Right lobe of liver (tissue), 6 donors: ENCODE data around the gene LOXL1. TPM values are rescaled to one million over a fixed set of nuclear protein-coding genes. Genes with fewer than 3 reads are reported as not detected.
"Not testable (repeated sequence)": the region's sequence is repeated elsewhere in the genome, so short reads cannot be mapped to it uniquely, and the experiment has no call there.

ENCODE experiments used
- ATAC-seq, 4 donors: fragments of 200-7000 bp; cut with Tn5 transposase; one replicate each; pipeline ENCODE4 v1.9.1; 2020; ENCODE audit warnings: mild to moderate bottlenecking in 4 of 4, moderate library complexity in 4 of 4
- DNase-seq, 3 donors: peaks; one replicate each; pipeline ENCODE4 v3.0.0-alpha.2; 2020
- H3K27ac ChIP-seq, 3 donors: fragments of 200-600 bp; one replicate each; pipeline ENCODE4 v1.8.0; 2022
- H3K27me3 ChIP-seq, 2 donors: fragments of 200-600 bp; one replicate each; pipeline ENCODE4 v1.8.0; 2022
- H3K36me3 ChIP-seq, 4 donors: fragments of 200-600 bp; sonication (generic) in 1 of 4; one replicate each; pipeline versions ENCODE4 v1.5.1 to v1.8.0; 2017 to 2022; ENCODE audit warnings: control low read depth in 1 of 4
- H3K4me1 ChIP-seq, 4 donors: fragments of 200-600 bp; sonication (generic) in 1 of 4; one replicate each; pipeline versions ENCODE4 v1.5.1 to v1.8.0; 2017 to 2022; ENCODE audit warnings: control low read depth in 1 of 4
- H3K4me3 ChIP-seq, 3 donors: fragments of 200-600 bp; one replicate each; pipeline ENCODE4 v1.8.0; 2022
- H3K9me3 ChIP-seq, 4 donors: fragments of 200-600 bp; sonication (generic) in 1 of 4; one replicate each; pipeline versions ENCODE4 v1.5.1 to v1.8.0; 2017 to 2022; ENCODE audit warnings: control low read depth in 1 of 4
- CTCF ChIP-seq, 4 donors: fragments of 200-600 bp in 3 of 4; fragments of 450-650 bp in 1 of 4; IDR thresholded peaks; one replicate each; pipeline versions ENCODE4 v1.5.1 to v1.8.0; 2016 to 2022; ENCODE audit warnings: antibody characterized with exemption in 4 of 4, mild to moderate bottlenecking in 2 of 4
- POLR2A ChIP-seq: fragments of 450-650 bp; IDR thresholded peaks from one replicate; pipeline ENCODE4 v1.6.1; 2017; ENCODE audit warnings: antibody characterized with exemption, mild to moderate bottlenecking
- WGBS: methylation state at CpG from one replicate; pipeline ENCODE4 v1.1.6; 2018; ENCODE audit warnings: low coverage, low lambda C conversion rate; ENCODE audit not compliant: insufficient coverage; ENCODE audit errors: missing lambda C conversion rate; 5-methylcytosine and 5-hydroxymethylcytosine counted together
- intact Hi-C, 2 donors: fragments of 100-400 bp; cut with DNase I; formaldehyde crosslinking; loops; one replicate each; pipeline versions ENCODE4 v1.11.2 to v1.14.1; 2022
- total RNA-seq, 6 experiments: library from RNA; depleted of rRNA in 2 of 6; stranded (reverse); fragments of >200 nt in 2 of 6; fragmentation: NEBNext Ultra II Directional in 3 of 6; extraction: Animal tissue kit (Norgen Biotek cat#: 25700) in 3 of 6; gene quantifications; one replicate each; pipeline versions ENCODE4 v1.1.0 to v1.2.4, GENCODE V29; 2016 to 2023
- donor health status: DM: no; HTN: yes; CAD: no.
- donor health status: DM: no; HTN: no; CAD: no.
- donor health status: DM: no; HTN: no; CAD: no.
- donor health status: DM: no; HTN: yes; CAD: no.
- donor health status: DM: no; HTN: yes; CAD: no.

Gene LOXL1
- total RNA-seq, 6 experiments from 2014 or later = 0.29 to 2.3 (median 0.83) TPM

GRCh38 chr15:73957276-73957675 lies 31.0 kb downstream of the LOXL1 start:
- TF ChIP-seq POLR2A (no peak), CTCF (IDR thresholded peaks at IDR 0.05) (no peak)
- intact Hi-C loops = no loop called here
- ATAC-seq (no peak), DNase-seq (no peak)
- no peak overlapping the region for H3K4me3 ChIP-seq
- H3K36me3 ChIP-seq = no peaks in the 10 kb centered on the region
- no peaks in the 10 kb centered on the region for H3K9me3 ChIP-seq
- no peaks in the 10 kb centered on the region for H3K27me3 ChIP-seq
- no peak overlapping the region for H3K27ac ChIP-seq
- no peaks in the 10 kb centered on the region for H3K4me1 ChIP-seq
- WGBS = 54% methylated on average over 7 of the region's 8 CpGs

GRCh38 chr15:73957785-73958184 lies 31.5 kb downstream of the LOXL1 start:
- ATAC-seq = no peak
- peak in 1 of 3 donors; percentile 0 for DNase-seq
- intact Hi-C loops = no loop called here
- Histone ChIP-seq H3K27ac (no peak overlapping the region), H3K4me3 (no peak overlapping the region), H3K4me1 (no peaks in the 10 kb centered on the region), H3K9me3 (no peaks in the 10 kb centered on the region), H3K36me3 (no peaks in the 10 kb centered on the region), H3K27me3 (no peaks in the 10 kb centered on the region)
- TF ChIP-seq POLR2A (no peak), CTCF (IDR thresholded peaks at IDR 0.05) (no peak)
- WGBS = 78% methylated on average over 1 of the region's 2 CpGs

- H3K27ac ChIP-seq = no peak overlapping the region
- intact Hi-C loops = no loop called here
- H3K27me3 ChIP-seq = no peaks in the 10 kb centered on the region
- 36% methylated on average over 7 of the region's 8 CpGs for WGBS
- no peaks in the 10 kb centered on the region for H3K36me3 ChIP-seq
- H3K4me3 ChIP-seq = no peak overlapping the region
- ATAC-seq (no peak), DNase-seq (peak in 1 of 3 donors; percentile 2)
- H3K9me3 ChIP-seq = no peaks in the 10 kb centered on the region
- no peaks in the 10 kb centered on the region for H3K4me1 ChIP-seq
- TF ChIP-seq CTCF (IDR thresholded peaks at IDR 0.05) = no peak
- TF ChIP-seq POLR2A = no peak
Measured at GRCh38 chr15:73959012-73959581, 32.8 kb downstream of the LOXL1 start.

- 42% methylated on average over 6 of the region's 6 CpGs for whole genome bisulfite sequencing
- peak in 1 of 4 donors; percentile 43 for ATAC-seq
- Histone ChIP-seq H3K9me3 (no peaks in the 10 kb centered on the region), H3K4me3 (no peak overlapping the region), H3K36me3 (no peaks in the 10 kb centered on the region), H3K27me3 (no peaks in the 10 kb centered on the region), H3K4me1 (no peaks in the 10 kb centered on the region), H3K27ac (no peak overlapping the region)
- TF ChIP-seq POLR2A (no peak), CTCF (IDR thresholded peaks at IDR 0.05) (no peak)
- intact Hi-C loops = loop anchor here in 1 of 2 donors (10.0 kb wide), 1 partner anchor 365 kb away; no protein-coding TSS in a partner anchor
- DNase-seq = peak in 1 of 3 donors; percentile 33
Measured at GRCh38 chr15:73959801-73960200, 33.5 kb downstream of the LOXL1 start.

- intact Hi-C loops = loop anchor here in 1 of 2 donors (10.0 kb wide), 1 partner anchor 364 kb away; no protein-coding TSS in a partner anchor
- WGBS = 88% methylated on average over 4 of the region's 7 CpGs
Measured at GRCh38 chr15:73960472-73961070, 34.3 kb downstream of the LOXL1 start.

More at GRCh38 chr15:73960472-73961070, 34.3 kb downstream of the LOXL1 start:
- not testable (repeated sequence) for H3K9me3 ChIP-seq, H3K4me3 ChIP-seq, H3K36me3 ChIP-seq, ATAC-seq, DNase-seq, H3K27me3 ChIP-seq, H3K27ac ChIP-seq, H3K4me1 ChIP-seq
